GM18873 (cell line): ENCODE measurements around the gene ATP6V0A1.
"Not testable (repeated sequence)": the region's sequence is repeated elsewhere in the genome, so short reads cannot be mapped to it uniquely, and the experiment has no call there.

Experiments
- ATAC-seq: cut with Tn5 transposase; IDR thresholded peaks from one replicate; pipeline ENCODE4 v1.9.1; 2021; ENCODE audit warnings: mild to moderate bottlenecking, moderate library complexity, moderate number of reproducible peaks; ENCODE audit not compliant: unreplicated experiment, low FRiP score

ATP6V0A1 gene

GRCh38 chr17:42475121-42475520 is 16.4 kb downstream of the ATP6V0A1 start:
- ATAC-seq: no peak

DNA sequence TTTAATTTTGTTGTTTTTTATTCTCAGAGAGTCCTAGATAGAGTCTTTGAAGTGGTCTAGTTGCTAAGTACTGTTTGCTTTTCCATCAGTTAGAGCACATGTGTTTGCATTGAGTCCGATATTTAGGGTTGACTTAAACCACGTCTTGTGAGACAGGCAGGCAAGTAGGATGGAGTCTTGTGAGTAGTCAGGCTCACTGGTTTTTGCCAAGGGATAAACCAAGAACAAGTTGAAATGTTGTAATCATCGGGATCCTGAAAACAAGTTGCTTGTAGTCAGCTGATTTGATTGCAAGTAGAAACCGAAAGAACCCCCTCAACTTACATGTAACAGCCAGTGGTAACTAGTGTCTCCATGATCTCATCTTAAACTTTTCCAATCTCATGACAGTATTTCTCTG is 17.2 kb downstream of the ATP6V0A1 start:
- no peak for ATAC-seq

GRCh38 chr17:42476411-42476810 is 17.7 kb downstream of the ATP6V0A1 start:
- ATAC-seq: no peak

- no peak for ATAC-seq
These were observed 18.5 kb downstream of the ATP6V0A1 start for GRCh38 chr17:42477173-42477572.

DNA sequence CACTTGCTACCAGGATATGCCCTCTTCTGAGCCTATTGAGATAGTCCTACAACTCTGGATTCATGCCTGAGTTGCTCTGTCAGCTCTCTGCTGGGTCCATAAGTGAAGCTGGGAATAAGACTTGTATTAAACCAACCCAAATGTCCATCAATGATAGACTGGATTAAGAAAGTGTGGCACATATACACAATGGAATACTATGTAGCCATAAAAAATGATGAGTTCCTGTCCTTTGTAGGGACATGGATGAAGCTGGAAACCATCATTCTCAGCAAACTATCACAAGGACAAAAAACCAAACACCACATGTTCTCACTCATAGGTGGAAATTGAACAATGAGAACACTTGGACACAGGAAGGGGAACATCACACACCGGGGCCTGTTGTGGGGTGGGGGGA is 19.1 kb downstream of the ATP6V0A1 start:
- ATAC-seq: not testable (repeated sequence)

DNA sequence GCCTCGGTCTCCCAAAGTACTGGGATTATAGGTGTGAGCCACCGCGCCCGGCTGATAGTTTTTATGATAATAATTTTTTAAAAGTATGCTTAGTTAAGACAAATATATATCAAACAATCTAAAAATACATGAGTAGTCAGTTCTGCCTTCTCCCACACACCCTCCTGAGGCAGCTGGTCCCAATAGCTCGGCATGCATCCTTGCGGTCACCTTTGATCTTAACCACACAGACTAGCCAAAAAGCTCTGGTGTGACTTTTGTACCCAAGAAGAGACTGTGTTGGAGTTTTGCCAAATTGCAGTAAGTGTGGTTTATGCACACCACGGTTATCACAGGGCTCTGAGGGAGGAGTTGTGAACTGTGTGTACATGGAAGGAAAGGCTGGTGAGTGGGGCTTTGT is 25.6 kb downstream of the ATP6V0A1 start:
- no peak for ATAC-seq

DNA sequence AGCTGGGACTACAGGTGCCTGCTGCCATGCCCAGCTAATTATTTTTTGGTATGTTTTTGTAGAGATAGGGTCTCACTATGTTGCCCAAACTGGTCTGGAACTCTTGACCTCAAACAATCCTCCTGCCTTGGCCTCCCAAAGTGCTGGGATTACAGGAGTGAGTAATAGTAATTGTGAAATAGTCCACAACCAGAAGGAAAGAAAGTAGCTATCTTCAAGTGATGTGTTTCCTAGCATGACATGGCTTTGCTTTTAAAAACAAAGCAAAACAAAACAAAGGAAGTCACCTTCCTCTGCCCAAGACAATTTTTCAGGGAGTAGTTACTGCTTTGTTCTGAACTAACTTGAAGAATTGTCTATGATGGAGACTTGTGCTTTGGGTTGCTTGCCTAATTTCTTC is 27.0 kb downstream of the ATP6V0A1 start:
- ATAC-seq: no peak

DNA sequence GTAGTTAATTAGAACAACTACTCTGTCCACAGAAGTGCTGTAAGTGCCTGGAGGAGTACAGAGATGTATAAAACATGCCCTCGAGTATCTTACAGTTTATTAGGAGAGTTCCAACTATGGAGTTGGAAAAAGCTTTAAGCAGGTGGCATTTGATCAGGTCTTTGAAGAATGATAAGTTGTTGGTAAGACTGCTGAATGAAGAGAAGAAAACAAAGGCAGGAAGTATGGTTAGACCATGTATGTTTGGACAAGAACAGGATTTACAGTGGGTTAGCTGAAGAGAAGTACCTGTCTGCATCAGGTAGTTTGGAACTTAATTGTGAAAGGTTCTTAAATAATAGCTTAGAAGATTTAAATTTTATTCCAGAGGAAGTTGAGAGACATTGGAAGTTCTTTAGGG is 29.4 kb downstream of the ATP6V0A1 start:
- ATAC-seq: no peak

DNA sequence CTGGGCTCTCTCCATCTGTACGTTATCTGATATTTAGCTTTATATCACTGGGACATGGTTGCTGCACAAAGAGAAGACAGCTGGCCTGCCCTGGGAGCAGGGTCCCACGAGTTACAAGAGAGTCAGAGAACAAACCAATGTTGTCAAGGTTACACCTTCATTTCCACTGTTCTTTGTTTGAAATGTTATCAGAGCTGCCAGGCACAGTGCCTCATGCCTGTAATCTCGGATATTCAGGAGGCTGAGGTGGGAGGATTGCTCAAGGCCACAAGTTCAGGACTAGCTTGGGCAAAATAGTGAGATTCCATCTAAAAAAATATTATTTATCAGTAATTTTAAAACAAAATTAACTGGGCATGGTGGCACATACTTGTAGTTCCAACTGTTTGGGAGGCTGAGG is 34.6 kb downstream of the ATP6V0A1 start:
- ATAC-seq: no peak

GRCh38 chr17:42494673-42495072 is 36.0 kb downstream of the ATP6V0A1 start:
- ATAC-seq: no peak

DNA sequence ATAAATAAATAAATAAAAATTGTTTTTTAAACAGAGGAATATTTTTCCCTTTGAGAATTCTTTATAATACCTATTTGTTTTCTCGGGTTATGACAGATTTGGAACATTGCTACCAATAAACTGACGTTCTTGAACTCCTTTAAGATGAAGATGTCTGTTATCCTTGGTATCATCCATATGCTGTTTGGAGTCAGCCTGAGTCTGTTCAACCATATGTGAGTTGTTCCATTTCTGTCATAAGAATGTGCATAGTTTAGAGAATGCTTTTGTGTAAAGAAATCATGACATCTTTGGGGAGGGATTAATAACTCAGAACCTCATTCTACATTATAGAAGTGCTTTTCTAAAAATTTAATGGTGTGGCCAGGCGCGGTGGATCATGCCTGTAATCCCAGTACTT is 40.1 kb downstream of the ATP6V0A1 start:
- ATAC-seq: no peak

DNA sequence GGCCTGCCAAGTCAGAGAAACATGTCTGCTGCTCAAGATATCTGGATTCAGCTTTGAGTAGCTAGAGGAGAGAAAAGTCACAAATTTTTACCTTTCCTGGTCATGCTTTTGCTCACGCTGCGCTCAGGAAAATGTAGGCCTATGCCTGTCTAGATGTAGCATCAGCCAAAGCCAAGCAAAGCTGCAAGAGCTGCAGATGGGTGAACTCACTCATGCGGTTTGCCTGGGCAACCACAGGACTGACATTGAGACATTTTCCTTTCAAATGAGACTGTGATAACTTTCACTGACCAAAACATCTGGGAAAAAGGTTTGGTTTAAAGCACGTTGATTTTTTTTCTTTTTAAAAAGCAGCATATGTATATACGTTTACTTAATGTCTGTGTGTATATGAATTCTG is 43.4 kb downstream of the ATP6V0A1 start:
- ATAC-seq: no peak

DNA sequence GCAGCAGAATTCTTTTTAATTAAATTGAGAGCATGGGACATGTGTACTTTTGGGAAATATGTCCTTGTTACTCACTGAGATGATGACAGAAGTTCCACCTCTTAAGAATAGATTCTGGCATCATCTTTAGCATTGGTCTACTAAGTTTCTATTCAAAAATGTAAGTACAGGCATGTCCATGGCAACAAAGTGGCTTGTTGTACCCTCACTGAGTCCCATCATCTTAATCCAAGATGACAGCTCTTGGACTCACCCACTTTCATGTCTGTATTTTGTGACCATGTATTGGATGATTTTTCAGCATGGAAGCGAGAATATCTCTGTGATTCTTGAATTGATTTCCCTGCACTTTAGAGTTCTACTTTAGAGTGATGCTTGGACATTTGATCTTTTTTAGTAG is 44.2 kb downstream of the ATP6V0A1 start:
- no peak for ATAC-seq

DNA sequence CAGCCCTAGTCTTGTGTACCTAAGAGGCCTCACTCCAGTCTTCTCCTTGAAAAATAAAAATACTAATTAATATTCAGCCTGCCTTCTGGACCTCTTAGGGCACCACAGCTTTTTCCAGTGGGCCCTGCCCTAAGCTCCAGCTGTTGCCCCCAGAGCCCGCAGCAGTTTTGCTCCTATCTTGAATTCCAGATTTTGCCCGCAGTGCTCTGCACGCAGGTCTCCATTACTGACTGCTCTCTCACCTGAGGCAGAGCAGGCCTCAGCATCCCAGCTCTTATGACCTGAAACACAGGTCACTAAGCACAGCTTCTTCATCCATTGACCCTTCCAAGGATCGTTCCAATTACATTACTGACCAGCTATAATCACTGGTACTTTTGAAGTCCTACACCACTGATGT is 49.0 kb downstream of the ATP6V0A1 start:
- ATAC-seq: no peak

- ATAC-seq: no peak
These were observed 49.9 kb downstream of the ATP6V0A1 start for GRCh38 chr17:42508426-42509165.

DNA sequence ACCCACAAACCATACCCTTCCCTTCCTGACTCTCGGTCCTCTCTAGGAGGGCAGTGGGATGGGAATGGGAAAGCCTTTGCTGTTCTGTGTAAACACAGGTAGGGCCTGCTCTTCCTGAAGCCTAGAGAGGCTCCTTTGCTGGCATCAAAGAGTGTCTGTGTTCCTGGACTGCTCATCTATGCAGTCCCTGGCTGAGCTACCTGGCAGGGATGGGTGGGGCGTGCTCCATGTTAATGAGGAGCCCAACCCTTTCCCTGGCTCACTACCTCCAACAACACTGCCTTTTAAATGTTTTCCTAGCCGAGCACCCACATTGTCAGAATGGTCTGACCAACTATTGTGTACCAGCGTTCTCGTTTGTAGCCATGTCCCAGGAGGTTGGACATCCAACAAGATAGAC is 50.7 kb downstream of the ATP6V0A1 start:
- no peak for ATAC-seq

DNA sequence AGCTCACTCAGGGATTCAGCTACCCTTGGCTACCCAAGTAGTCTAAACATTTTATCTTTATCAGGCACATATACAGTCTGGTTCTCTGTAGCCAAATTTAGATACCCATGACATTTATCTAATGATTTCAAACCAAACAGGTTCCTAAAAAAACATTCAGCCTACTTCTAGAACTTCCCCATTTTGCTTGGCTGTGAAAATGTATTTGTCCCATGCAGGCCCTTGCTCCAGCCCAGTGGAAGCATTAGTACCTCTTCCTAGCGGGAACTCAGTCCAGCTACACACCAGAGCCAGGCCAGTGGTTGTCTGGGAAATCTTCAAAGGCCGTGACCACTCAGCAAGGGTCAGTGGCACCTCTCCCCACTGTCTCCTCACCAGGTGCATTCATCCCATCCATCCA is 51.2 kb downstream of the ATP6V0A1 start:
- ATAC-seq: no peak

- ATAC-seq: no peak
These were observed 53.6 kb downstream of the ATP6V0A1 start for GRCh38 chr17:42512246-42512645.

GRCh38 chr17:42512733-42513251 is 54.1 kb downstream of the ATP6V0A1 start:
- no peak for ATAC-seq

- ATAC-seq: no peak
These were observed 55.0 kb downstream of the ATP6V0A1 start for GRCh38 chr17:42513686-42514085.

DNA sequence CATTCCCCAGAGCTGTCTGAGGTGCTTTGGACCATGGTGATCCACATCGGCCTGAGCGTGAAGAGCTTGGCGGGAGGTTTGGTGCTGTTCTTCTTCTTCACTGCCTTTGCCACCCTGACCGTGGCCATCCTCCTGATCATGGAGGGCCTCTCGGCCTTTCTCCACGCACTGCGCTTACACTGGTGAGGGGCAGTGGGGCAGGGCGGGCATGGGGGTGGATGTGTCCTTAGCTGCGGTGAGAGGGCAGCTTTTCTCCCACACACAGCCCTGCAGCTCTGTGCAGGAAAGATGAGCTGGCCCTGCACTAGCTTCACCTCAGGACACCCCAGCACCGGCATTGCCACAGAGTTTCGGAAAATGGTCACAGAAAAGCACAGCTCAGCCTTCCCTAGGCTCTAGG is 55.6 kb downstream of the ATP6V0A1 start:
- ATAC-seq: no peak

DNA sequence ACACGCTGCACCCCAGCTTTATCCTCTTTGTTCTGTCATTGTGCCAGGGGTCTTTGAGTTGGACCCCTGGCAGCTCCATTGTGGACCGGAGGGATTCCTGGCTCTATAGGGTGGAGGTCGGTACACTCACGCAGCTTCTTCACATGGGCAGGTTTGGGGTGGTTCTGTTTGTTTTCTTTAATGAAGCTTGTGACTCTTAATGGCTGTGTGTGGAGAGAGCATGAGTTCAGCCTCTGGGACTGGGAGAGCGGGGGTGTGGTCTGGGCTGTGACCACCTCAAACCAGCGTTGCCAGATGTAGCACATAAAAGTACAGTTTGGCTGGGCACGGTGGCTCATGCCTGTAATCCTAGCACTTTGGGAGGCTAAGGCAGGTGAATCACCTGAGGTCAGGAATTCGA is 56.2 kb downstream of the ATP6V0A1 start:
- ATAC-seq: no peak

DNA sequence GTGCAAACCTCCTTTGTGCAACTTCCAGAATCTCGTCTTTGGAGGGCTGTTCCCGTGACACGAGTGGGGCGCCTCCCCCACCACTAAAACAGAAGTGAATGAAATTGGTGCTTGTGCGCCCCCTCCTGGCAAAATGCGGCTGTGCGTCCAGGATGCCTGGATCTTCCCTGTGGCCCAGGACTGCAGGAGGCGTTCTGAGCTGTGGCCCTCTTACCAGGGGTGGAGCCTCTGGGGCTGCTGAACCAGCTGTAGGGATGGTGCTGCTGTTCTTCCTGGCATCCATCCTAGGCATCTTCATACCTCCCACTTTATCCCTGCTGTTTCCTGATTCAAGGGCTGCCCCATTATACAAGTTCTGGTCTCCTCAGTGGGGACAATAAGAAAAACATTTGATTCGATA is 58.8 kb downstream of the ATP6V0A1 start:
- ATAC-seq: no peak
